ENCODE results near the gene CHRNA3.
"Not testable (repeated sequence)": the region's sequence is repeated elsewhere in the genome, so short reads cannot be mapped to it uniquely, and the experiment has no call there.

GRCh38 chr15:78560201-78560600 is 60.6 kb downstream of the CHRNA3 start:
- TF ChIP-seq POLR2A, CTCF (IDR thresholded peaks at IDR 0.05): not testable (repeated sequence)
